HG02571 (cell line): ENCODE measurements around the gene HES6.

Source experiments
- ATAC-seq: cut with Tn5 transposase; IDR thresholded peaks from one replicate; pipeline ENCODE4 v1.9.1; 2021; ENCODE audit warnings: mild to moderate bottlenecking, moderate library complexity; ENCODE audit not compliant: unreplicated experiment

HES6 gene

GRCh38 chr2:238255151-238255551 lies 15.3 kb upstream of the HES6 start:
- ATAC-seq: no peak

GRCh38 chr2:238254095-238254723 lies 14.4 kb upstream of the HES6 start:
- no peak for ATAC-seq

- no peak for ATAC-seq
Measured at GRCh38 chr2:238252766-238253630, 13.2 kb upstream of the HES6 start.

GRCh38 chr2:238251986-238252385 lies 12.1 kb upstream of the HES6 start:
- no peak for ATAC-seq

GRCh38 chr2:238251331-238251730 lies 11.5 kb upstream of the HES6 start:
- no peak for ATAC-seq

GRCh38 chr2:238250896-238251295 lies 11.1 kb upstream of the HES6 start:
- no peak for ATAC-seq

- no peak for ATAC-seq
Measured at GRCh38 chr2:238247841-238248453, 8.1 kb upstream of the HES6 start.

GRCh38 chr2:238247002-238247822 lies 7.4 kb upstream of the HES6 start:
- no peak for ATAC-seq

GRCh38 chr2:238244151-238244550 lies 4.3 kb upstream of the HES6 start:
- no peak for ATAC-seq

GRCh38 chr2:238243496-238244076 lies 3.7 kb upstream of the HES6 start:
- ATAC-seq: no peak

GRCh38 chr2:238242731-238243495 lies 3.1 kb upstream of the HES6 start:
- no peak for ATAC-seq

- ATAC-seq: no peak
Measured at GRCh38 chr2:238241970-238242369, 2.1 kb upstream of the HES6 start.

- ATAC-seq: no peak
Measured at GRCh38 chr2:238240757-238241711, 1.2 kb upstream of the HES6 start.

GRCh38 chr2:238239543-238239862 lies 335 bp downstream of the HES6 start:
- peak; percentile 7 for ATAC-seq

- ATAC-seq: no peak
Measured at GRCh38 chr2:238238766-238239542, 884 bp downstream of the HES6 start.

- ATAC-seq: no peak
Measured at GRCh38 chr2:238238311-238238765, 1.5 kb downstream of the HES6 start.

- no peak for ATAC-seq
Measured at GRCh38 chr2:238237431-238238135, 2.3 kb downstream of the HES6 start.

GRCh38 chr2:238236571-238236970 lies 3.3 kb downstream of the HES6 start:
- no peak for ATAC-seq
